Naive thymus-derived CD8-positive, alpha-beta T cell (primary cell): ENCODE measurements around the gene RIOK3. TPM values are rescaled to one million over a fixed set of nuclear protein-coding genes. Genes with fewer than 3 reads are reported as not detected.

ENCODE experiments used
- ATAC-seq, 2 donors: fragments of 150-1000 bp; cut with Tn5 transposase in 1 of 2; sonication (Bioruptor Pico), chemical (Tn5 transposase) in 1 of 2; 1 replicate in 1 of 2; 2 replicates in 1 of 2; pipeline ENCODE4 v1.10.0; 2021; ENCODE audit warnings: mild to moderate bottlenecking in 2 of 2, moderate library complexity in 2 of 2
- POLR2A ChIA-PET: fragments of 350-600 bp; sonication (Branson Sonifier 250); formaldehyde crosslinking; loops from one replicate; lab custom pipeline; 2021; ENCODE audit warnings: antibody characterized with exemption; lab: Charles Lee
- DNase-seq, 10 donors: peaks; one replicate each; pipeline versions ENCODE4 v3.0.0 to v3.0.0-alpha.2; 2020 to 2022
- H3K27ac Mint-ChIP-seq, 10 donors: one replicate each; pipeline ENCODE4 v1.8.0; 2020 to 2022; ENCODE audit warnings: mild to moderate bottlenecking in 10 of 10, mixed read lengths in 10 of 10, moderate library complexity in 4 of 10, inconsistent platforms in 1 of 10
- H3K27me3 Mint-ChIP-seq, 5 donors: one replicate each; pipeline ENCODE4 v1.8.0; 2021 to 2022; ENCODE audit warnings: mixed read lengths in 5 of 5
- H3K36me3 Mint-ChIP-seq, 3 donors: one replicate each; pipeline ENCODE4 v1.8.0; 2020 to 2022; ENCODE audit warnings: mixed read lengths in 3 of 3, mild to moderate bottlenecking in 2 of 3, inconsistent platforms in 1 of 3
- H3K4me1 Mint-ChIP-seq, 4 donors: one replicate each; pipeline ENCODE4 v1.8.0; 2021 to 2022; ENCODE audit warnings: mixed read lengths in 4 of 4
- H3K4me3 Mint-ChIP-seq, 10 donors: one replicate each; pipeline ENCODE4 v1.8.0; 2020 to 2022; ENCODE audit warnings: mild to moderate bottlenecking in 10 of 10, mixed read lengths in 10 of 10, moderate library complexity in 6 of 10, inconsistent platforms in 1 of 10
- H3K9me3 Mint-ChIP-seq, 9 donors: one replicate each; pipeline ENCODE4 v1.8.0; 2020 to 2022; ENCODE audit warnings: mixed read lengths in 9 of 9, mild to moderate bottlenecking in 3 of 9, inconsistent platforms in 1 of 9, moderate library complexity in 1 of 9
- polyA plus RNA-seq, 3 donors: library from polyadenylated mRNA; unstranded; fragments of 300-500 nt; fragmentation: Illumina TruSeq; gene quantifications; one replicate each; pipeline ENCODE4 v1.2.3, GENCODE V29; 2021
- total RNA-seq, 8 experiments: library from RNA in 2 of 8; stranded (reverse) in 2 of 8; gene quantifications; one replicate each; pipeline ENCODE4 v1.2.3 and lab custom pipeline; 2021 to 2026

The RIOK3 gene
- total and polyA plus RNA-seq, 5 experiments from 2014 or later = 19.2 to 79.6 (median 27.7) TPM

DNA sequence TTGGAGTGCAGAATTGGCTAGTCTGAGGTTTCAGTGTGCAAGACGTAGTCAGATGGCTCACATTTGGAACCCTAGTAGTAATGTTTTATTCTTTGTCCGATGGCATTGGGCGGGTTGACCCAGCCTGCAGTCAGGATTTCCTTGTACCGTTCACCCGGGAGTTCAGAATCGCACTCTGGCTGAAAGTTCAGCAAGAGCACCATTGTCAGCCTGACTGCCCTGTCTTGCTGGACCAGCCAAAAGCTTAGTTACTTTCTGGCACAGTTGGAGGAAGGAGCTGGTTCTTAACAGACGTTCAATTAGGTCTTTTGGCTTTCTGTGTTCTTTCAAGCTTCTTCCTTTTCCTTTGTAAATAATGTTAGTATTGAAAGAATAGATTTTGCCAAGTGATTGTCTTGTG lies 68.8 kb downstream of the RIOK3 start:
- Mint-ChIP-seq H3K4me1 (peaks cover 0 to 5% (median 0%) of the 10 kb centered on the region in 4 donors), H3K4me3 (no peak overlapping the region), H3K36me3 (peaks cover 0 to 93% (median 36%) of the 10 kb centered on the region in 3 donors), H3K9me3 (no peaks in the 10 kb centered on the region), H3K27me3 (no peaks in the 10 kb centered on the region), H3K27ac (peak overlapping the region in 3 of 10 donors; percentile 16 to 65 (median 24))
- DNase-seq (no peak), ATAC-seq (no peak)
- POLR2A ChIA-PET = no interaction called here

- no peaks in the 10 kb centered on the region for H3K9me3 Mint-ChIP-seq
- peaks cover 0 to 5% (median 0%) of the 10 kb centered on the region in 4 donors for H3K4me1 Mint-ChIP-seq
- no peak overlapping the region for H3K4me3 Mint-ChIP-seq
- H3K36me3 Mint-ChIP-seq = peaks cover 0 to 94% (median 42%) of the 10 kb centered on the region in 3 donors
- peak overlapping the region in 4 of 10 donors; percentile 1 to 60 (median 30) for H3K27ac Mint-ChIP-seq
- DNase-seq = no peak
- H3K27me3 Mint-ChIP-seq = no peaks in the 10 kb centered on the region
- ATAC-seq = no peak
- POLR2A ChIA-PET = interaction anchor here (0.6 kb wide), 1 partner anchor 19 kb away, joined by 4 read pairs; no protein-coding TSS in a partner anchor
Observed at GRCh38 chr18:23523429-23524212, 70.5 kb downstream of the RIOK3 start.

GRCh38 chr18:23524213-23524707 lies 71.2 kb downstream of the RIOK3 start:
- no peak for ATAC-seq
- H3K9me3 Mint-ChIP-seq = no peaks in the 10 kb centered on the region
- no peak for DNase-seq
- peak overlapping the region in 1 of 10 donors; percentile 29 for H3K27ac Mint-ChIP-seq
- H3K4me3 Mint-ChIP-seq = no peak overlapping the region
- H3K36me3 Mint-ChIP-seq = peaks cover 0 to 94% (median 46%) of the 10 kb centered on the region in 3 donors
- POLR2A ChIA-PET = interaction anchor here (0.6 kb wide), 1 partner anchor 18 kb away, joined by 4 read pairs; no protein-coding TSS in a partner anchor
- no peaks in the 10 kb centered on the region for H3K27me3 Mint-ChIP-seq
- peaks cover 0 to 5% (median 0%) of the 10 kb centered on the region in 4 donors for H3K4me1 Mint-ChIP-seq

DNA sequence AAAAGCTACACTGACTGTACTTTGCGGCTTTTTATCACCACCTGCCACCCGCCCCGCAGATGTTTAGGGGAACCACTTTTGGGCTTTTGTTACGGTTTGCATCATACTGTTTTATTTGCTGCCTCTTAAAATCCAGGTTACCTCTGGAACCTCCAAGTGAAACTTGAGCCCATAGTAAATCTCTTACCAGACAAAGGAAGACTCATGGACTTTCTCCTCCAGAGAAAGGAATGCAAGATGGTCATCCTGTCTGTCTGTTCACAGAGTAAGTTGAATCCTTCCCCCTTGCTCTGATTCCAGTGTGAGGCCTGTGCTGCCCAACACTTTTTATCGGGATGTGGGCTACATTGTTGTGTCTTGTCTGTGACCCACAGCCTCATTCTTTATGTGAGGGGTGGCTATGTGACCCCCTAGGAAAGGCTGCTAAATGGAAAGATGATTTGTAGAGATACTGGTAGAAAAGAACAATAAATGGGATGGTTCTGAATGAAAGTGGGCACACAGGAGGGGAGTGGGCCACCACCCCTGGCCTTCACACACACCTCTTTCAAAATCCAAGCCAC lies 73.5 kb downstream of the RIOK3 start:
- Mint-ChIP-seq H3K9me3 (no peaks in the 10 kb centered on the region), H3K4me3 (no peak overlapping the region), H3K4me1 (peaks cover 0 to 4% (median 0%) of the 10 kb centered on the region in 4 donors), H3K27me3 (no peaks in the 10 kb centered on the region), H3K36me3 (peaks cover 0 to 95% (median 32%) of the 10 kb centered on the region in 3 donors), H3K27ac (peak overlapping the region in 3 of 10 donors; percentile 25 to 53 (median 31))
- DNase-seq = no peak
- ATAC-seq = no peak
- POLR2A ChIA-PET = interaction anchor here (0.5 kb wide), 1 partner anchor 17 kb away, joined by 3 read pairs; no protein-coding TSS in a partner anchor

- no peak for ATAC-seq
- H3K4me1 Mint-ChIP-seq = peaks cover 0 to under 1% (median 0%) of the 10 kb centered on the region in 4 donors
- no peak for DNase-seq
- peak overlapping the region in 5 of 10 donors; percentile 7 to 51 (median 37) for H3K27ac Mint-ChIP-seq
- no peak overlapping the region for H3K4me3 Mint-ChIP-seq
- POLR2A ChIA-PET = no interaction called here
- no peaks in the 10 kb centered on the region for H3K27me3 Mint-ChIP-seq
- peaks cover 0 to 94% (median 26%) of the 10 kb centered on the region in 3 donors for H3K36me3 Mint-ChIP-seq
- H3K9me3 Mint-ChIP-seq = no peaks in the 10 kb centered on the region
Observed at GRCh38 chr18:23528580-23529472, 75.7 kb downstream of the RIOK3 start.

DNA sequence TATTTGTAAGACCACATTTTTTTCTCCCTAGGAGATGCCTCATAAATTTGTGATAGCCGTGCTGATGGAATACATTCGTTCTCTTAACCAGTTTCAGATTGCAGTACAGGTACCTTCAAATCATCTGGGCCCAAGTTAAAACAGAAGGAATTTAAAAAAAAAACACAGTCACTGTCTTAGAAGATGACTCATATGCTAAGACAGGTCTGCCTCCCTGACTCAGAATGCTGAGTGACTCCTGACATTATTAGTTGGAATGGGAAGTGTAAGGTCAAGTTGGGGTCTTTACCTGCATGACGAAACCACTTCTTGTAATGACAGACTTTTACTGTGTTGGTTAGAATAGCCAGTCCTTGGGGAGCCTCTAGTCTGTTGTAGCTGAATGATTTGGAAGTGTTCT lies 76.5 kb downstream of the RIOK3 start:
- Mint-ChIP-seq H3K27me3 (no peaks in the 10 kb centered on the region), H3K27ac (peak overlapping the region in 4 of 10 donors; percentile 6 to 57 (median 20)), H3K9me3 (no peaks in the 10 kb centered on the region), H3K4me3 (no peak overlapping the region), H3K4me1 (no peaks in the 10 kb centered on the region), H3K36me3 (peaks cover 0 to 93% (median 19%) of the 10 kb centered on the region in 3 donors)
- POLR2A ChIA-PET = no interaction called here
- no peak for DNase-seq
- ATAC-seq = no peak

DNA sequence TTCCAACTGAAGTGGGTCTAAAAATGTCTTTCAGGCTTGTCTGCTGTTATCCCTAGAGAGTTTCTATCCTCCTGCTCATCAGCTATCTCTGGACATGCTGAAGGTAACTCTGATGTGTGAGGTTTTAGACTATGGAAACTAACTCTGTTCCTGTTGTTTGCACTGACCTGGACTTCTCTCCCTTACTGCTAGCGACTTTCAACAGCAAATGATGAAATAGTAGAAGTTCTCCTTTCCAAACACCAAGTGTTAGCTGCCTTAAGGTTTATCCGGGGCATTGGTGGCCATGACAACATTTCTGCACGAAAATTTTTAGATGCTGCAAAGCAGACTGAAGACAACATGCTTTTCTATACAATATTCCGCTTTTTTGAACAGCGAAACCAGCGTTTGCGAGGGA lies 77.1 kb downstream of the RIOK3 start:
- Mint-ChIP-seq H3K36me3 (peaks cover 0 to 94% (median 19%) of the 10 kb centered on the region in 3 donors), H3K4me1 (no peaks in the 10 kb centered on the region), H3K4me3 (no peak overlapping the region), H3K9me3 (no peaks in the 10 kb centered on the region), H3K27me3 (no peaks in the 10 kb centered on the region), H3K27ac (peak overlapping the region in 5 of 10 donors; percentile 6 to 71 (median 32))
- ATAC-seq (no peak), DNase-seq (no peak)
- POLR2A ChIA-PET = no interaction called here

DNA sequence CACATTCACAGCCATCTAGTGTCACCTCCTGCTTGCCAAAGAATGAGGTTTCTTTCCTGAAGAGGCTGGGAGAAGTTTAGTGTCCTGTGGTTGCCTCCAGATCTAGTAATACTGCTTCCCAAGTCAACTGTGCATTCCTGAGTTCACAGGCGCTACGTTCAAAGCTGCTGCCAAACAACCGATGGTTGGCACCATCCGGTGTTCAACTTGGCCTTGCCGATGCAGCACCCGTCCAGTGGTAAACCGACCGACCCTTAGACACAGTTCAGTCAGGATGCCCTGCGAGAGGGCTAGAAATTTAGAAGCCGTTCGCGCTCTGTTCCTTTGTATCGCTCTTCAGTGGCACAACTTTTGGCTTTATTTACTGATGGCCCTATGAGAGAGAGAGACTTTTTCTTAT lies 78.8 kb downstream of the RIOK3 start:
- DNase-seq (no peak), ATAC-seq (no peak)
- Mint-ChIP-seq H3K36me3 (peaks cover 0 to 93% (median 21%) of the 10 kb centered on the region in 3 donors), H3K4me3 (no peak overlapping the region), H3K4me1 (no peaks in the 10 kb centered on the region), H3K27me3 (no peaks in the 10 kb centered on the region), H3K27ac (peak overlapping the region in 4 of 10 donors; percentile 10 to 51 (median 42)), H3K9me3 (no peaks in the 10 kb centered on the region)
- POLR2A ChIA-PET = interaction anchor here (0.7 kb wide), 1 partner anchor 31 kb away, joined by 5 read pairs; no protein-coding TSS in a partner anchor

Other genes starting within 250 kb of the RIOK3 start
- 10 to 100 TPM; 44.4 to 48.5 TPM for gene RMC1, start 50.2 kb downstream of the RIOK3 start, total RNA-seq
- gene RMC1, start 50.2 kb downstream of the RIOK3 start, polyA plus RNA-seq = 10 to 100 TPM; 24.6 to 28.3 (median 25.5) TPM
- 10 to 100 TPM; 34.9 to 38.8 TPM for gene NPC1, start 133.2 kb downstream of the RIOK3 start, total RNA-seq
- gene NPC1, start 133.2 kb downstream of the RIOK3 start, polyA plus RNA-seq = 10 to 100 TPM in 2 of 3 donors, 1 to 10 TPM in 1; 5.0 to 15.5 (median 11.8) TPM
- not detected for gene ANKRD29, start 209.6 kb downstream of the RIOK3 start, total RNA-seq
- gene ANKRD29, start 209.6 kb downstream of the RIOK3 start, polyA plus RNA-seq = not detected
- gene LAMA3, start 236.2 kb downstream of the RIOK3 start, total RNA-seq = not detected
- not detected for gene LAMA3, start 236.2 kb downstream of the RIOK3 start, polyA plus RNA-seq